GM21825 (cell line): ENCODE measurements around the gene MAGI1.

Experiments used
- ATAC-seq: cut with Tn5 transposase; IDR thresholded peaks from one replicate; pipeline ENCODE4 v1.9.1; 2021; ENCODE audit warnings: mild to moderate bottlenecking, moderate library complexity; ENCODE audit not compliant: unreplicated experiment

The MAGI1 gene

DNA sequence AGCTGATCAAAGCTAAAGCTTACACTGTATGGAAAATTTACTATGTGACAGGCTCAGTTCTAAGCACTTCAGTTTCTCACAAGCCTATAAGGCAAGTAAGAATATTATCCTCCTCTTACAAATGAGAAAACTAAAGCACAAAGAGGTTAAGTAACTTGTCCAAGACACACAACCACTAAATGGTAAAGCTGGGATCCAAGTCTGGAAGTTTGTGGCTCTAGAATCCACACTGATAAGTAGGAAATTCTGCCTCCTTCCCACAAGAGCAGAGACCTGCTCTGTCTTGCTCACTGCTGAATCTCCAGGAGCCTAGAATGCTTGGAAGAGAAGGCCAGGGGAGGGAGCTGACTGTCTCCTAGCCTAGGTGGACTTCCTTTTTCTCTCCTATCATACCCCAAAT, 60.6 kb downstream of the MAGI1 start:
- ATAC-seq: no peak

DNA sequence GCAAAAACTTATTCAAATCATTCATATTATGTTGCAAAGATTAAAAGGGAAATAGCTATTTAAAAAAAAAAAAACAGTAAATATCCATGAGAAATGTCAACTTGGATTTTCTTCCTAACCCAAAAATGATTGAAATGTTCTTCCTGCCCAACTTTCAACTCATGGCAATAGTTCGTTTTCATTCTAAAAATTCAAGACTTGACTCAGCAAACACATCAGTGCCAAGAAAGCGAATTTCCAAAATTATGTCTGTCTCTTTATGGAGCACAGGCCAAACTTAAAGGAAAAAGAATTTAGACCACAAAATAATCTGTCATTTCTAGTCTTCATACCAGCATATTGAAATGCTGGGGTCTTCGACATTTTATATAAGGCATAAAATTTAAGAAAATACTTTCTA, 63.7 kb downstream of the MAGI1 start:
- ATAC-seq: no peak

DNA sequence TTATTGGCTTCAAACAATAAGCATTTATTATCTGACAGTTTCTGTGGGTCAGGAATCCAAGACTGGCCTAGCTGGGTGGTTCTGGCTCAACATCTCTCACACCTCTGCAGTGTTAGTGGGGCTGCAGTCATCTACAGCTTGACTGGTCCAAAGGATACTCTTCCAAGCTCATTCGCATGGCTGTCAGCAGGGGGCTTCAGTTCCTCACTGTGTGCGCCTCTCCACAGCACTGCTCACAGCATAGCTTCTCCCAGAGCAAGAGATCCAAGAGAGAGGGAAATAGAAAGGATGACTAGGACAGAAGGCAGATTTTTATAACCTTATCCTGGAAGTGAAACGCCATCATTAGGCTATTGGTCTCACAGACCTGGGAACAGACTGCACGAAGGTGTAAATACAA, 64.2 kb downstream of the MAGI1 start:
- no peak for ATAC-seq

DNA sequence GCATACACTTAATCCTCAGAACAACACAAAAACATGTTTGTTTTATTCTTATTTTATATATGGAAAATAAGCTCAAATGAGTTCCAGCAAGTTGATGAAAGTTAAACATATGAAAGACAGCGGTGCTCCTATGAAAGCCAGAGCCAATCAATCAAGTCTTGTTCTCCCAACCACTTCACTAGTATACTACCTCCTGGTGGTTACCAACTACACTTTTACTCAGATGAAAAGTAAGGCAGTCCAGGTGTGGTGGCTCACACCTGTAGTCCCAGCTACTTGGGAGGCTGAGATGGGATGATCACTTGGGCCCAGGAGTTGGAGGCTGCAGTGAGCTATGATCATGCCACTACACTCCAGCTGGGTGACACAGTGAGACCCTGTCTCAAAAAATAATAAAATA, 66.0 kb downstream of the MAGI1 start:
- no peak for ATAC-seq

DNA sequence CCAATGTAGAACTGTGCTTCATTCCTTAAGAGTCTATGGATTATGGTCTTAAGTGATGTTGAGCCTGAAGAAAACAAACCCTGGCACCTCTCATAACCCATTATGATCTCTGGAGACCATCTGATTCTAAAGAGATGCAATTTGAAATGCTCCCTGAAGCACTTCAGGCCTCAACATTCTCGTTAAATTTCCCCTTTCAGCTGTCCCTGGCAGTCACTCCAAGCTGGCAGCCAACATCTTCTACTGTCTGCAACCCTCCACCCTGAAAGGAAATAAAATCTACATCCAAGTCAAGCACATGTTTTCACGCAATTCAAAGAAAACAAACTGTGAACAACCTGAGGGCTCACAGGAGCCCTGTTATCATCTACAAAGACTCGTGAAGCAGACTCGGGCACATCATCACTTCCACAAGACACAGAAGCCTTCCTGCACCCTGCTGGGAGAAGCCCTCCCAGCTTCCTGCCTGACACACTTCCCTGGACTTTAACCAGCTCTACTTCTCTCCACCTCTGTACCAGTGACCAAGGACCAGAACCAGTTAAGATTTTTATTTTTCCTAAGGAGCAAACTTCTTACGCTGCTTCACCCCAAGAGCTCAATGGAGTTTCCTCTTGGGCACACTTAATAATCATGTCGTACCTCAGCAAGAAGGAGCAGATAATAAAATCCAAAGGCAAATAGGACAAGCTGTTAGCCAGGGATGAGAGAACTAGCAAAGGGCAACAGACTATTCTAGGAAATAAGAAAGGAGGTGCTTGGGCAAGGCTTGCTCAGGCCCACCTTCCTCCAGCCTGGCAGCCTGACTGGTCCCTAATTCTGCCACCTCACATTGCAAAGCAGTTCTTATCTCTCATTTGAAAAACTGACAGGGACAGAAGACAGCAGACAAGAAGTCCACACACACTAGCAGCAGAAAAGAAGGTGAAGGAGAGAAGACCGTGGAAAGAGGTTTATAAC, 67.1 kb downstream of the MAGI1 start:
- ATAC-seq: no peak

DNA sequence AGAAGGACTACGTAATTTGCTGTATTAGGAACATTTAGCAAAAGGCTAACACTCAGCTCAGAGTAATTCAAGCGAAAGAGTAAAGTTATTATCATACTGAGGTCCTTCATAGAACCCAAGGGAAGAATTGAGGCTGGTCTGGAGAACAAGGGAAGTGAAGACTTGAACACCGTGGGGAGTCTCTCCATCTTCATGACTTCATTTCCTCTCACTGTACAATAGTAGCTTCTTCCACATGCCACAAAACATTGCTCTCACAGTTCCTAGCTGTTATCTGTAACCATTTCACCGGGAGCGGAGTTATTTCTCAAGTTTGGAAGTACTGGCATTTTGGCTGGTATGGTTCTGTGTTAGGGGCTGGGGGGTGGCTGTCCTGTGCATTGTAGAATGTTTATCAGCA, 69.7 kb downstream of the MAGI1 start:
- ATAC-seq: no peak

DNA sequence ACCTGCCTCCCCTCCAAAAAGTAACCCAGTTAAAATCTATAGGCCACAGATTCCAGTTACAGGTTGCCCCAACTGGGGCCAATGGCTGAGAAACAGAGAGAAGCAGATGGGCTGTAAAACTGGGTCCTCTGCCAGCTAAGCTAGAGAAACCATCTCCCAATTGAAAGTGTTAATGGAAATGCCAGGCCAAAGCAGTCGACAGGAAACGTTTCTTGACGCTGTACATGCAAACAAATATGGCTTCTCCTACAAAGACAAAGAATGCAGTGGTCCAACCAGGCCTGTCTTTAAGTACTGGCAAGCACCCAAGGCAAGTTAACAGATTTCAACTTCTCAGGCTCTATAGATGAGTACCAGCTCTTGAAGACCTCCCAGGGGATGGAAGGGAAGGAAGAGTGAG, 71.3 kb downstream of the MAGI1 start:
- ATAC-seq: no peak

DNA sequence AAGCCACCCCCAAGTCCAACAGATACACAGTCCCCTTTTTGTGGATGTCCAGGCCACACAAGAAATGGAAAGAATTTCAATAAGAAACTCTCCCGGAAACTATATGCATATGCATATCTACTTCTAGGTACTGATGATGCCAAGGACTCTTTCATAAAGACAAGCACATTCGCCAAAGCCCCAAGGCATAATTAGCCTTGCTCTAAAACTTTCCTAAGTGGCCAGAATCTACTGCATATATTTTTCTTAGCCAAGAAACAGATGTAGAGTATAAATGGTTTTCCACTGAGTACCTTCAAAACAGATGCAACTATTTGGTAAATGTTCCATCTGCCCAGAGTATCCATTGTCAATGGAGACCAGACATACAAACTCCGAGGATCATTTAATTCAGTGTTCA, 73.9 kb downstream of the MAGI1 start:
- no peak for ATAC-seq

DNA sequence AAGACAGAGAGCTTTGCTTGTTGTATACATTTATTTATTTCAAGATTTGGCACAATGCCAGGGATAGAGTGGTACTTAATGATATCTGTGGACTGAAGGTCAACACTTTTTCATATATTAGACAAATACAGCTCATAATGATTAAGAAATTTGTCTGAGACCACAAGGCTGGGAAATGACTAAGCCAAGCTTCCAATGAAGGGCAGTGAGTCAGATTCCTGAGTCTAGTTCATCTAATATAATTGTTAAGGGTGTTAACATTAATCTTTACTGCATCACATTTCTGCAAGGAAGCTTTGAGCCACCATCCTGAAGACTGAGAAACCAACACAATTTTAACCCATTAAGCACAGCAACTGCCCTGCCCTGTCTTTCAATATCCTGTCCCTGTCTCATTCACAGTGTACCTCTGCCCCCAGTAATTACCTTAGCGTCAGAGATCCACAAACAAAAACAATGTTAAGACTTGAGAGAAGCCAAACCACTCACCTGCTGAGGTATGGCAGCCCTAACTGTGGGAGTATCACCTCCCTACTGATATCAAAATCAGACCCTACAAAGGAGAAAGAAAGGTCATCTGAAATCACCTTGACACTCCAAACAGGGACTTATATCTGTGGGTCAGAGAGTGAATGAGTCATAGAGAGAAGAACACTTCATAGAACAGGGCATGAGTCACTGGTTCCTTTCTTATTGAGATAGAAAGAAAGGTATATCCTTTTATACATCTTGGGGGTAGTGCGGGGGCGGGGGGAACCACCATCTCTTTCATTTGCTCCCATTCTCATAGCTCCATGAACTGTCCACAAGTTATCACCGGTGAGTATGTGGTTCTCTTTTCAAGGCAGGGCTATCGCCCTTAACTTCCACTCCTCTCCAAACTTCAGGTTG, 74.7 kb downstream of the MAGI1 start:
- peak; percentile 97 for ATAC-seq

DNA sequence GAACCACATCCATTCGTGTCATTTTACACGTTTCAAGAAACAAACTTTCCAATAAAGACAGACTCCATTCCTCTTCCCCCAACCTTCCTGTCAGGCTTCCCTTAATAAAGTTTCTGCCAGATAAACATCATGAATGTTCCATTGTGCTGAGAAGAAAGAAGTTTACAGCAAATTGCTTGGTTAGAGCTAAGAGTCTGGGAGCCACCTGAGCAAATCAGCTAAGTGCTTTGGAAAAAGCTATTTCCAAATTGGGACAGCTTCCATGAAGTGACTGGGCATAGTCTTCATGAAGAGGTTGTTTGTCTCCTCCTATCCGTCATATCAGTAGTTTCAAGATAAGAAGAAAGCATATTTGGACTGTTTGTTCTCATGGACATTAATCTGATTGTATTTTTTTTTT, 77.0 kb downstream of the MAGI1 start:
- no peak for ATAC-seq

DNA sequence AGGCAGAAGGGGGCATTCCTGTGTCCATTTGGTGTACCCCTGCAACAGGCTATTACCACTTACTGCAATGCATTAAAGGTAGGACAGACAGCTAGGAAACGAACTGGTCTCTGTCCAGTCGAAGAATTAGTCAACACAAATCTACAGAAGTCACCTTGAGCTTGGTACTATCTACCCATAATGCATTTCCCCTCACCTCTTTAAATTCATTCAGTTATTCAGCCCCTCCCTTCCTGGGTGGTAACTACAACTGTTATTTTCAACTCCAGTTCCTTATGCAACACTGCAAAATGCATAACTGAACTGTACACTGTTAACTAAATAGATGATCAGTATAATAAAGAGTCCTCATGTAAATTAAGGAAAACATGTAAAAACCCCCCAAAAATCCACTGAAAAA, 77.6 kb downstream of the MAGI1 start:
- ATAC-seq: no peak

DNA sequence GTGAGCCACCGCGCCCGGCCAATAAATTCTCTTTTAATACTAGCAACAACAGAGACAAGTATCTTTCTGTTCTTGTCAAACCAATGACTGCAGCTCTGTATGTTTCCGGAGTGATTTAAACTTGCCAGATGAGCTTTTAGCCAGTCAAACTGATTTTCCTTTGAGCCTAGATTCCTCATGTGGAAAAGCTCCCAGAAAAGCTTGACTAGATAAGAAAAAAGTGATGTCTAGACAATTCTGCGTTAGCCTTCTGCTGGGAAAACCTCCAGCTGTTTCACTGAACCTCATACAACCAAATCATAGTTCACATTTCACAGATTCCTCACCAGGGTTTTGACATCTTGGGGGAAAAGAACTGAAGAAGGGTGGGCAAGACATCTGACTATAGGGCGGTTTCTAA, 78.6 kb downstream of the MAGI1 start:
- ATAC-seq: no peak

DNA sequence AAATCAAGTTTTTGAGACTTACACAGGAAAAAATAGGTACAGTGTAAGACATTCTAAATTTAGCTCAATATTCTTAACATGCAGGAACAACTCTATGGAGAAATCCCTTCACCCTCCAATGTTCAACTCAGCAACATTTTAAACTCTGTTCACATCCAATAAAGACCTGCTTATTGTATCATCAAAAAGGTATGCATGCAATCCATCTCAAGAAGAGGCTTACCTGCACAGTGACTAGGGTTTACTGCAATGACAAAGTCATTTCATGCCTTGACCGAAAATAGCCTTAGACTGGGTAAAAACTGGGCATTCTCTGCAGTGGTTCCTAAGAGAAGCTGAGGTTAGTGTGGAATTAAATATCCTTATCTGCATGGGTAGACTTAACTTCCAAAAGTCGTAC, 80.5 kb downstream of the MAGI1 start:
- no peak for ATAC-seq

DNA sequence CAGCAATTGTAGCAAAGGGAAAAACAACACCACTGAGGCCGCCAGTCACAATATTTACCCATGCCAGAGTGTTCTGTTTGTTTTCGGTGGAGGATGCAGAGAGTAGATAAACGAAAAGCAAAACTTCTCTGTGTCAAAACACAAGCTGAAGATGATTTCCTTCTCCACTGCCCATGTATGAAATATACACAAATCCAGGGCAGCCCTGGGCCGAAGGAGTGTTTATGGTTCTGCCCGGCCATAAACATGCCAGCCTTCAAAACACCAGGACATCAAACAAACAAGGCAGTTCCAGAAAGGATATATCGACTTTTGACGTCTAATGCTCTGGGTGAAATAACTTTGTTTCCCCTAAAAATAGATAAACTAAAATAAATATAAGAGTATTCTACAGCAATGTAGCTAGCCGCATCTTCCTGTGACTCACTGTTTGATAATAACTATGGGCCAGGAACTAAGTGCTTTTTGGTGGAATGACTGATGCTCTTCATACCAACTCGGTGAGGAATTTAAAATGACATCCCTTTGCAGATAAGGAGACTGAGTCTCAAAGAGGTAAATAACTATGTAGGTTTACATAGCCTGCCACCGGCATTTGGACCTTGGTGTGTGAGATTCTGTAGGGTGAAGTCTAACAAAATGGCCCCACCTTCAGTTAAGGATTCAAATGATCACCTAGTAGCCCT, 82.8 kb downstream of the MAGI1 start:
- ATAC-seq: no peak

DNA sequence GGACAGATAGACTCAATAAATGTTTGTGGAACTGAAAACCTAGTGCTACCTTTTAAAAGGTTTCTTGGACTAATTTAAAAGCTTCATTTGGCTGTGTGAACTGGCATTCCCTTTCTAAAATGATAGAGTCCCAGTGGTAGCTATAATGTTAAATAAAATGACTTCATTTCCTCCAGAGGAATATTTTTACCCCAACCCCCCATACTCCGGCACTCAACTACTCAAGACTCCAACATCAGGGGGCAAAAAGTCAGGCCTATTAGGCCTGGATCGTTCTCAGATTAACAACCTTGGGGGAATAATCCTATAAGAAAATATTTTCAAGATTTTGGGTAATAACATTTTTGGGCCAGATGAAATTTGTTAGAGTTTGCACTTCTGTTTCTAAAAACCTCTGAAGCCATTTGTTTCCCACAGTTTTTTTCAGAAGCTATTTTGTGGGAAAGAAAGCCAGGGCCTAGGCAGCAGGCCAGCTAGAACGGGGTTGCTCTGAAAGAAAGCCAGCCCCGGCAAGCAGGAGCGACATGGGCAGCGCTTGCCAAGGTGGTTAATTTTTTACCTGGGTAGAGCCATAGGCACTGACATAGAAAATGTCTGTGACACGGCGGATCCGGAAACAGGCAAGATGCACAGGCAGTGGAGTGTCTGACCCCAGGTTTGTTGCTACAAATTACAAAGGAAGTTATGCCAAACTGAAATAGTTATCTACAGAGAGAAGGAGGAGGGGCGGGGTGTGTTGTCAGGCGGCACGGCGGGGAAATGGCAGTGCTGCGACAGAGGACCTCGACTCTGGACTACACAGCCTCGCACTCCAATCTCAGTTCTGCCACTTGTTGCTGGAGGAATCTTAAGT, 84.6 kb downstream of the MAGI1 start:
- ATAC-seq: no peak

DNA sequence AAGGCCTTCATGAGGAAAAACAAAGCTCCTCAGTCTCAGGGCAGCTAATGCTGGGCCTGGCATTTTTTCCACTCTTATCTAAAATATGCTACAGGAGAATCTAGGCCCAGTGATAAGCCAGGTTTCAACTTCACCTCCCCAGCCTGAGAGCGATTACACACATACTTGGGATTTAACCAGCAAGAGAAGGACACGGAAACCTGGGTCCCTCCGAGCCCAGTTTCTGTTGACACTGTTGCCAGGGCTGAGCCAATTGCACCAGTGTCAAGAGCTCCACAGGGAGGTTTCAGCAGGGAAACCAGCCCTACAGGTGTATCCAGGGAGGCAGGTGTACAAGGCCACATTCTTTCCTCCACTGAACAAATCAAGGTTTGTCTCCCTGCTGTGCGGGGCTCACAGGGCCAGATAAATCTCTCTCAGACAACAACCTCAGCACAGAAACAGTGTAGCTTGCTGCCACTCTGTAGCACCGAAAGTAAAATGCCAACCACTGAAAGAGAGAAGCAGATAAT, 85.4 kb downstream of the MAGI1 start:
- no peak for ATAC-seq

DNA sequence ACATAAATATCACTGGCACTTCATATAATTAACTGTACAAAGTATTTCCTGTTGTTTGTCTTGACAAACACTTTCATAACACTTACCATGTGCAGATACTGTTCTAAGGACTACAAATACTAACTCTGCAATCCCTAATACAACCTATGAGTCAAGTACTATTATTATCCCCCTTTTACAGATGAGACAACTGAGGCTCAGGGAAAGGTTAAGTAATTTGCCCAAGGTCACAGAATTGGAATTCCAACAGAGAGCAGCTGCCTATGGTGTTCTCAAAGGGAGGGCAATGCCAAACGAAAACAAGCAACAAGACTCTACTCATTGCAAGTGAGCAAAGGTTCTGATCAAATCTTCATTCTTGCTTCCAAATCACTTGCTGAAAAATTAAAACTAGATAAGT, 85.9 kb downstream of the MAGI1 start:
- ATAC-seq: no peak

DNA sequence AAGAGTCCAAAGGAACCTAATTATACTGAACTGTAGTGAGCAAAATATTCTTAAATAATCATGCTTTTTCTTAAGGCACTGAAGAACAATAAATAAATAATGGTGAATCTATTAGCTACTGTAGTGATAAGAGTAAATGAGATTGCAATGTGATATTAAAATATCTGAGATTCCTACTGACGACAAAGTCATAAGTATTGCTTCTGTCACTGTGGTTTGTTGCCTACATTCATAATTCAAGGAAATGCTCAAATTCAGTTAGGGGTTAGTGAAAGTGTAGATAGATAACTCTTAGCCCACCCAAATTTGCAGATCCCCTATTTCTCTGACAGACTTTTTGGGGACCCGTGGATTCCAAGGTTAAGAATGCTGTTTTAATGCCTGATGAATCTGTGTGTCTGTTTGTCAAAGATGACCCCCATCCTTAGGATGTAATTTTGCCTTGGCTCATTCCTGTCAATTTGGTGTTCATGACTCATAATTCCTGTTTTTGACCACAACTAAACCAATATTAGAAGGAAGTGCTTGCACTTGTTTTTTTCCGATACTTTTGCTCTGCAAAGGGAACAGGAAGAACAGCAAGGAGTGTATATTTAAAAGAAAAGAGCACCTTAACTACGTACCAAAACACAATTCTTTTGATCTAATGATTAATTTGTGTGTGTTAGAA, 86.7 kb downstream of the MAGI1 start:
- no peak for ATAC-seq
